Measurements from ENCODE around the gene HNRNPM. TPM values are rescaled to one million over a fixed set of nuclear protein-coding genes. Genes with fewer than 3 reads are reported as not detected.

HNRNPM gene
- total RNA-seq, 2 experiments from 2014 or later, result 90.0 to 280 TPM

- intact Hi-C loops (cut with micrococcal nuclease; ENCODE audit: unreplicated experiment), result no loop called here
- POLR2A ChIA-PET, result no interaction called here
- Histone ChIP-seq H3K27ac (ENCODE audit: low read depth, low read length, poor library complexity, severe bottlenecking) (no peak overlapping the region), H3K4me1 (ENCODE audit: insufficient read depth, low read length, poor library complexity, severe bottlenecking) (peaks cover 13% of the 10 kb centered on the region), H3K9me3 (ENCODE audit: low read length) (no peaks in the 10 kb centered on the region), H3K9me2 (ENCODE audit: insufficient read depth, low read length) (no peaks in the 10 kb centered on the region), H3K36me3 (ENCODE audit: insufficient read depth, low read length) (peaks cover 41% of the 10 kb centered on the region), H3K79me2 (ENCODE audit: insufficient read depth, low read depth, low read length) (no peaks in the 10 kb centered on the region), H4K20me1 (ENCODE audit: insufficient read depth, low read length) (no peaks in the 10 kb centered on the region), H2AFZ (ENCODE audit: low read length) (no peak overlapping the region), H3K4me3 (ENCODE audit: low read depth, low read length, poor library complexity, severe bottlenecking) (no peak overlapping the region), H3K4me2 (ENCODE audit: low read length) (no peak overlapping the region)
- CTCF ChIA-PET (ENCODE audit: unreplicated experiment), result no interaction called here
- TF ChIP-seq CTCF (conservative IDR thresholded peaks at IDR 0.05; ENCODE audit: low read length) (no peak), EZH2phosphoT487 (IDR thresholded peaks at IDR 0.05; ENCODE audit: borderline replicate concordance, low read depth, low read length) (no peak)
- DNase-seq (ENCODE audit: low spot score), result no peak
- no TSS peak for BruUV-seq (replicated peaks)
Observed at GRCh38 chr19:8491574-8491973, 46.8 kb downstream of the HNRNPM start.

- no peaks in the 10 kb centered on the region for H3K79me2 ChIP-seq (ENCODE audit: insufficient read depth, low read depth, low read length)
- BruUV-seq (replicated peaks), result no TSS peak
- peak overlapping the region; percentile 62 for H3K4me2 ChIP-seq (ENCODE audit: low read length)
- ChIA-PET CTCF (ENCODE audit: unreplicated experiment) (no interaction called here), POLR2A (interaction anchor here (0.6 to 2.8 kb wide), 4 partner anchors 19 to 1114 kb away, joined by 3 to 14 read pairs (median 4); partner anchors contain the start of gene ZNF414)
- TF ChIP-seq EZH2phosphoT487 (IDR thresholded peaks at IDR 0.05; ENCODE audit: borderline replicate concordance, low read depth, low read length) (no peak), CTCF (conservative IDR thresholded peaks at IDR 0.05; ENCODE audit: low read length) (no peak)
- peak overlapping the region; percentile 19 for H3K4me3 ChIP-seq (ENCODE audit: low read depth, low read length, poor library complexity, severe bottlenecking)
- intact Hi-C loops (cut with micrococcal nuclease; ENCODE audit: unreplicated experiment), result no loop called here
- no peaks in the 10 kb centered on the region for H3K9me3 ChIP-seq (ENCODE audit: low read length)
- peak overlapping the region; percentile 67; the same call in 1 of the 2 replicates for H2AFZ ChIP-seq (ENCODE audit: low read length)
- no peak overlapping the region for H3K27ac ChIP-seq (ENCODE audit: low read depth, low read length, poor library complexity, severe bottlenecking)
- H3K36me3 ChIP-seq (ENCODE audit: insufficient read depth, low read length), result peaks cover 15% of the 10 kb centered on the region
- H3K4me1 ChIP-seq (ENCODE audit: insufficient read depth, low read length, poor library complexity, severe bottlenecking), result peaks cover 13% of the 10 kb centered on the region
- H4K20me1 ChIP-seq (ENCODE audit: insufficient read depth, low read length), result no peaks in the 10 kb centered on the region
- H3K9me2 ChIP-seq (ENCODE audit: insufficient read depth, low read length), result no peaks in the 10 kb centered on the region
- DNase-seq (ENCODE audit: low spot score), result peak; percentile 45
Observed at GRCh38 chr19:8494158-8494557, 49.4 kb downstream of the HNRNPM start.

- intact Hi-C loops (cut with micrococcal nuclease; ENCODE audit: unreplicated experiment), result no loop called here
- Histone ChIP-seq H2AFZ (ENCODE audit: low read length) (no peak overlapping the region), H3K9me2 (ENCODE audit: insufficient read depth, low read length) (no peaks in the 10 kb centered on the region), H4K20me1 (ENCODE audit: insufficient read depth, low read length) (no peaks in the 10 kb centered on the region), H3K27ac (ENCODE audit: low read depth, low read length, poor library complexity, severe bottlenecking) (no peak overlapping the region), H3K4me1 (ENCODE audit: insufficient read depth, low read length, poor library complexity, severe bottlenecking) (peaks cover 13% of the 10 kb centered on the region), H3K36me3 (ENCODE audit: insufficient read depth, low read length) (no peaks in the 10 kb centered on the region), H3K79me2 (ENCODE audit: insufficient read depth, low read depth, low read length) (no peaks in the 10 kb centered on the region), H3K4me2 (ENCODE audit: low read length) (no peak overlapping the region), H3K9me3 (ENCODE audit: low read length) (no peaks in the 10 kb centered on the region), H3K4me3 (ENCODE audit: low read depth, low read length, poor library complexity, severe bottlenecking) (no peak overlapping the region)
- TF ChIP-seq EZH2phosphoT487 (IDR thresholded peaks at IDR 0.05; ENCODE audit: borderline replicate concordance, low read depth, low read length), result no peak
- no peak for TF ChIP-seq CTCF (conservative IDR thresholded peaks at IDR 0.05; ENCODE audit: low read length)
- no peak for DNase-seq (ENCODE audit: low spot score)
- ChIA-PET CTCF (ENCODE audit: unreplicated experiment) (interaction anchor here (0.6 kb wide), 1 partner anchor 16 kb away, joined by 3 read pairs; no protein-coding TSS in a partner anchor), POLR2A (no interaction called here)
- no TSS peak for BruUV-seq (replicated peaks)
Observed at GRCh38 chr19:8498295-8498694, 53.5 kb downstream of the HNRNPM start.
